ENCODE results near the gene ATP6V1B1.

GRCh38 chr2:71006955-71007799, 71.5 kb downstream of the ATP6V1B1 start:
- TF ChIP-seq CTCF (conservative IDR thresholded peaks at IDR 0.05; ENCODE audit: low read depth in 2 of 2) (no peak), EZH2 (IDR thresholded peaks at IDR 0.05; ENCODE audit: low read depth, unreplicated experiment) (no peak), POLR2AphosphoS5 (IDR thresholded peaks at IDR 0.05; ENCODE audit: low read depth) (no peak), ZNF114 (CRISPR knock-in tag; IDR thresholded peaks at IDR 0.05) (no peak), ETS1 (IDR thresholded peaks at IDR 0.05) (no peak), EZH2phosphoT487 (IDR thresholded peaks at IDR 0.05; ENCODE audit: unreplicated experiment) (no peak), CREB1 (CRISPR knock-in tag; IDR thresholded peaks at IDR 0.05; ENCODE audit: low read depth) (no peak), REST (IDR thresholded peaks at IDR 0.05; ENCODE audit: unreplicated experiment) (no peak), ZNF462 (CRISPR knock-in tag; IDR thresholded peaks at IDR 0.05) (no peak), JUNB (IDR thresholded peaks at IDR 0.05; ENCODE audit: unreplicated experiment) (no peak), ZNF331 (CRISPR knock-in tag; IDR thresholded peaks at IDR 0.05; ENCODE audit: low read depth) (no peak), STAT1 (IDR thresholded peaks at IDR 0.05; ENCODE audit: unreplicated experiment) (no peak), NANOG (IDR thresholded peaks at IDR 0.05; ENCODE audit: borderline replicate concordance) (no peak)
